Endodermal cell (in vitro differentiated cells): ENCODE measurements around the gene ZIM2. TPM values are rescaled to one million over a fixed set of nuclear protein-coding genes. Genes with fewer than 3 reads are reported as not detected.
"Not testable (repeated sequence)": the region's sequence is repeated elsewhere in the genome, so short reads cannot be mapped to it uniquely, and the experiment has no call there.

Experiments
- DNase-seq: peaks from one replicate; pipeline ENCODE4 v3.0.0-alpha.2; 2017
- H3K27ac ChIP-seq: 2 replicates; pipeline ENCODE4 v1.5.1; 2013; ENCODE audit warnings: mild to moderate bottlenecking, low read depth, low read length, moderate library complexity
- H3K27me3 ChIP-seq: 2 replicates; pipeline ENCODE4 v1.6.1; 2013; ENCODE audit warnings: mild to moderate bottlenecking, low read length, moderate library complexity; ENCODE audit not compliant: insufficient read depth, control insufficient read depth, poor library complexity, severe bottlenecking
- H3K36me3 ChIP-seq: 2 replicates; pipeline ENCODE4 v1.7.0; 2013; ENCODE audit warnings: mild to moderate bottlenecking, low read length, moderate library complexity; ENCODE audit not compliant: control insufficient read depth, insufficient read depth
- H3K4me1 ChIP-seq: one replicate; pipeline ENCODE4 v1.7.0; 2013; ENCODE audit warnings: low read length; ENCODE audit not compliant: control insufficient read depth, insufficient read depth
- H3K4me3 ChIP-seq: 2 replicates; pipeline ENCODE4 v1.5.1; 2013; ENCODE audit warnings: mild to moderate bottlenecking, low read length, moderate library complexity
- H3K9ac ChIP-seq: 2 replicates; pipeline ENCODE4 v1.6.1; 2013; ENCODE audit warnings: mild to moderate bottlenecking, low read length, moderate library complexity; ENCODE audit not compliant: poor library complexity, severe bottlenecking; ENCODE audit errors: extremely low read depth
- H3K9me3 ChIP-seq: 2 replicates; pipeline ENCODE4 v1.6.1; 2013; ENCODE audit warnings: mild to moderate bottlenecking, low read length, moderate library complexity; ENCODE audit not compliant: control insufficient read depth
- H3K27ac Mint-ChIP-seq: 2 replicates; pipeline ENCODE4 v1.8.0; 2020; ENCODE audit warnings: mixed read lengths
- H3K27me3 Mint-ChIP-seq: 2 replicates; pipeline ENCODE4 v1.8.0; 2021; ENCODE audit warnings: mild to moderate bottlenecking, mixed read lengths; ENCODE audit not compliant: insufficient read depth
- H3K36me3 Mint-ChIP-seq: 2 replicates; pipeline ENCODE4 v1.8.0; 2020; ENCODE audit warnings: low read depth, mixed read lengths
- H3K4me1 Mint-ChIP-seq: 2 replicates; pipeline ENCODE4 v1.8.0; 2020; ENCODE audit warnings: mixed read lengths
- H3K4me3 Mint-ChIP-seq: 2 replicates; pipeline ENCODE4 v1.8.0; 2020; ENCODE audit warnings: mild to moderate bottlenecking, moderate library complexity, mixed read lengths
- H3K9me3 Mint-ChIP-seq: 2 replicates; pipeline ENCODE4 v1.8.0; 2020; ENCODE audit warnings: mild to moderate bottlenecking, mixed read lengths
- WGBS, 2 experiments: methylation state at CpG; one replicate each; pipeline versions ENCODE4 v1.1.5 to v1.1.7; 2013; ENCODE audit warnings: missing lambda C conversion rate in 2 of 2, mixed read lengths in 1 of 2; ENCODE audit not compliant: insufficient coverage in 1 of 2, insufficient read length in 1 of 2; 5-methylcytosine and 5-hydroxymethylcytosine counted together
- total RNA-seq, 2 donors: library from RNA; stranded (reverse); fragmentation: NEBNext Ultra II Directional in 1 of 2; extraction: Animal tissue kit (Norgen Biotek cat#: 25700) in 1 of 2; gene quantifications; 2 replicates in 1 of 2; 3 replicates in 1 of 2; pipeline ENCODE4 v1.2.1, GENCODE V29; 2021
- TF ChIP-seq, protein P1 (sequence below): fragments of 200-600 bp; sonication (generic); conservative IDR thresholded peaks from 2 replicates; pipeline ENCODE4 v1.5.0; 2021; ENCODE audit warnings: antibody characterized with exemption, mild to moderate bottlenecking

ZIM2 gene
- total RNA-seq, 2 donors from 2014 or later: not detected

DNA sequence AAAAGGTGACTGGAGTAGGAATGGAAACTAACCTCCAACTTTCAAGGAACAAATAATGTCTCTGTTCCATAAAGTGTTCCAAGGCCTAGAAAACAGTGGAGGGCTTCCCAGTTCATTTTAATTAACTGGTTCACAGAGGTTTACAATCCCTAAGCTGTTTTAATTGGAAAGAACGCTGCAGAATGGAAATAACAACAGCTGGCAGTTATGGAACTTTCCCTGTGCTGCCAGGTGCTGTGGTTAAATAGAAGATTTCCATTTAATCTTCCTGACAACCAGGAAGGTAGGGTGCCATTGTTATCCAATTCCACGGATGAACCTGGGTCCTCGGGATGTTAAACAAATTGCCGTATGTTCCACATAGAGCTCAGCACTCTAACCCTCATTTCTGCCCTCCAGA lies 22.2 kb upstream of the ZIM2 start:
- Histone ChIP-seq H3K27me3 (no peaks in the 10 kb centered on the region), H3K9me3 (peaks cover 85% of the 10 kb centered on the region), H3K27ac (no peak overlapping the region), H3K4me1 (no peaks in the 10 kb centered on the region), H3K4me3 (no peak overlapping the region), H3K9ac (no peak overlapping the region), H3K36me3 (no peaks in the 10 kb centered on the region)
- Mint-ChIP-seq H3K4me1 (no peaks in the 10 kb centered on the region), H3K27me3 (no peaks in the 10 kb centered on the region), H3K27ac (no peak overlapping the region), H3K4me3 (no peak overlapping the region), H3K9me3 (peaks cover 87% of the 10 kb centered on the region), H3K36me3 (no peaks in the 10 kb centered on the region)
- DNase-seq: no peak
- WGBS, 2 experiments: 72 to 87% methylated on average over 4 of the region's 4 CpGs
- TF ChIP-seq, protein P1, sequence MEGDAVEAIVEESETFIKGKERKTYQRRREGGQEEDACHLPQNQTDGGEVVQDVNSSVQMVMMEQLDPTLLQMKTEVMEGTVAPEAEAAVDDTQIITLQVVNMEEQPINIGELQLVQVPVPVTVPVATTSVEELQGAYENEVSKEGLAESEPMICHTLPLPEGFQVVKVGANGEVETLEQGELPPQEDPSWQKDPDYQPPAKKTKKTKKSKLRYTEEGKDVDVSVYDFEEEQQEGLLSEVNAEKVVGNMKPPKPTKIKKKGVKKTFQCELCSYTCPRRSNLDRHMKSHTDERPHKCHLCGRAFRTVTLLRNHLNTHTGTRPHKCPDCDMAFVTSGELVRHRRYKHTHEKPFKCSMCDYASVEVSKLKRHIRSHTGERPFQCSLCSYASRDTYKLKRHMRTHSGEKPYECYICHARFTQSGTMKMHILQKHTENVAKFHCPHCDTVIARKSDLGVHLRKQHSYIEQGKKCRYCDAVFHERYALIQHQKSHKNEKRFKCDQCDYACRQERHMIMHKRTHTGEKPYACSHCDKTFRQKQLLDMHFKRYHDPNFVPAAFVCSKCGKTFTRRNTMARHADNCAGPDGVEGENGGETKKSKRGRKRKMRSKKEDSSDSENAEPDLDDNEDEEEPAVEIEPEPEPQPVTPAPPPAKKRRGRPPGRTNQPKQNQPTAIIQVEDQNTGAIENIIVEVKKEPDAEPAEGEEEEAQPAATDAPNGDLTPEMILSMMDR: no peak

DNA sequence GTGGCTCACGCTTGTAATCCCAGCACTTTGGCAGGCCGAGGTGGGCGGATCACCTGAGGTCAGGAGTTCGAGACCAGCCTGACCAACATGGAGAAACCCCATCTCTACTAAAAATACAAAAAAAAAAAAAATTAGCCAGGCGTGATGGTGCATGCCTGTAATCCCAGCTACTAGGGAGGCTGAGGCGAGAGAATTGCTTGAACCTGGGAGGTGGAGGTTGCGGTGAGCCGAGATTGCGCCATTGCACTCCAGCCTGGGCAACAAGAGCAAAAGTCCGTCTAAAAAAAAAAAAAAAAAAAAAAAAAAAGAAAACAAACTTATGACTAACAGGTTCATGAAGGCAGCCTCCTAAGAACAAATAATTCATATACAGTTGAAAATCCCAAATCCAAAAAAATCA lies 19.9 kb upstream of the ZIM2 start:
- not testable (repeated sequence) for H3K36me3 ChIP-seq, DNase-seq, H3K4me1 ChIP-seq, H3K27ac ChIP-seq, H3K27ac Mint-ChIP-seq, H3K36me3 Mint-ChIP-seq, H3K27me3 Mint-ChIP-seq, H3K4me3 ChIP-seq, H3K27me3 ChIP-seq, H3K9ac ChIP-seq, H3K4me3 Mint-ChIP-seq, H3K4me1 Mint-ChIP-seq
- WGBS, 2 experiments: 86 to 87% methylated on average over 2 to 9 of the region's 10 CpGs
- peaks cover 88% of the 10 kb centered on the region for H3K9me3 Mint-ChIP-seq
- peaks cover 86% of the 10 kb centered on the region for H3K9me3 ChIP-seq

DNA sequence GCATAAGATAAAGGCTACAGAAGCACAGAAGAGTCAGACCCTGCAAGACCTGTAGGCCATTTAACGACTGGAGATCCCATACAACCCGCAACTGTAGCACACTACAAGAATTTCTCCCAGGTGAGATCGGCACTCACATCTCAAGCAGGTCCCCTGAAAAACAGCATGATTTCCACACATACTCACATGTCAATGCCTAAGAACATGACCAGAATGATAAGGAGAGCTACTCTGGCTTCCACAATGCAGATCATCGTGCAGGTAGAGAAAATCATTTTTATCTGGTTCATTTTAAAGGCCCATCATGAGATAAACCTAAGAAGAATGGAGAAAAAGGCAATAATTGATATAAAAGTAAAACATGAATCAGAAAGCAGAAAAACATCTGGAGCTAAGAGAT lies 17.5 kb upstream of the ZIM2 start:
- H3K27me3 Mint-ChIP-seq: no peaks in the 10 kb centered on the region
- no peaks in the 10 kb centered on the region for H3K36me3 Mint-ChIP-seq
- no peaks in the 10 kb centered on the region for H3K4me1 Mint-ChIP-seq
- Histone ChIP-seq H3K36me3 (no peaks in the 10 kb centered on the region), H3K9ac (no peak overlapping the region), H3K4me3 (peak overlapping the region; percentile 51), H3K4me1 (no peaks in the 10 kb centered on the region), H3K27me3 (no peaks in the 10 kb centered on the region), H3K27ac (no peak overlapping the region), H3K9me3 (peaks cover 76% of the 10 kb centered on the region)
- no peak overlapping the region for H3K27ac Mint-ChIP-seq
- peaks cover 90% of the 10 kb centered on the region for H3K9me3 Mint-ChIP-seq
- 69 to 84% methylated on average over 3 to 4 of the region's 4 CpGs for WGBS, 2 experiments
- no peak overlapping the region for H3K4me3 Mint-ChIP-seq
- TF ChIP-seq, protein P1: no peak
- DNase-seq: no peak

DNA sequence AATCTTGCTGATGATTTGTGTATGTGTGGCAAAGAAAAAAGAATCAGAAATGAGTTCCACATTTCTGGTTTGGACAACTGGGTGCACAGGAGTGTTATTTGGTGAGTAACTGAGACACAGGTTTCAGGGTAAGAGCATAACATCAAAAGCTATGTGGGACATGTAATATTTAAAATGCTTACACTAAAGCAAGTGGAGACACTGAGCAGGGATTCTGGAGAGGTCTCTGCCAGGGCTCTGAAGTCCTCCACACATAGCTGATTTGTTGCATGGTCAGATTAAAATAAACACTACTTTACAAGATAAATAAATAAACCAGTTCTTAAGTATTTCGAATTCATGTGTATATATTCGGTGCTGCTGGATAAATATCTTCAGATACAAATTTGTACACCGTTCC lies 16.3 kb upstream of the ZIM2 start:
- H3K27ac Mint-ChIP-seq: no peak overlapping the region

DNA sequence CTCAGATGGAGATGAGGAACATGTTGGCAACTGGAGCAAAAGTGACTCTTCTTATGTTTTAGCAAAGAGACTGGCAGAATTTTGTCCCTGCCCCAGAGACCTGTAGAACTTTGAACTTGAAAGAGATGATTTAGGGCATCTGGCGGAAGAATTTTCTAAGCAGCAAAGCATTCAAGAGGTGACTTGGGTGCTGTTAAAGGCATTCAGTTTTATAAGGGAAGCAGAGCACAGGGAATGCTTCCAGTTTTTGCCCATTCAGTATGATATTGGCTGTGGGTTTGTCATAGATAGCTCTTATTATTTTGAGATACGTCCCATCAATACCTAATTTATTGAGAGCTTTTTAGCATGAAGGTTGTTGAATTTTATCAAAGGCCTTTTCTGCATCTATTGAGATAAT lies 11.8 kb upstream of the ZIM2 start:
- H3K9ac ChIP-seq, H3K27me3 ChIP-seq, H3K27ac ChIP-seq, H3K4me3 ChIP-seq, H3K4me1 Mint-ChIP-seq, H3K27me3 Mint-ChIP-seq, H3K27ac Mint-ChIP-seq, H3K4me1 ChIP-seq, DNase-seq, H3K36me3 ChIP-seq, H3K4me3 Mint-ChIP-seq, H3K36me3 Mint-ChIP-seq: not testable (repeated sequence)
- H3K9me3 Mint-ChIP-seq: peaks cover 92% of the 10 kb centered on the region
- 90% methylated on average over 1 of the region's 2 CpGs; no CpG with 5 or more reads in 1 of the 2 experiments for WGBS, 2 experiments
- H3K9me3 ChIP-seq: peaks cover 69% of the 10 kb centered on the region

More for the DNA sequence above, 16.3 kb upstream of the ZIM2 start:
- Histone ChIP-seq H3K36me3 (no peaks in the 10 kb centered on the region), H3K9me3 (peaks cover 70% of the 10 kb centered on the region), H3K27me3 (no peaks in the 10 kb centered on the region), H3K9ac (no peak overlapping the region), H3K4me1 (no peaks in the 10 kb centered on the region), H3K4me3 (peak overlapping the region; percentile 23), H3K27ac (no peak overlapping the region)
- Mint-ChIP-seq H3K36me3 (no peaks in the 10 kb centered on the region), H3K4me3 (no peak overlapping the region), H3K9me3 (peaks cover 91% of the 10 kb centered on the region), H3K4me1 (no peaks in the 10 kb centered on the region), H3K27me3 (no peaks in the 10 kb centered on the region)
- 80 to 84% methylated on average over 1 to 3 of the region's 3 CpGs for WGBS, 2 experiments
- no peak for DNase-seq
- TF ChIP-seq, protein P1: no peak
